Fibroblast of lung (primary cell): ENCODE measurements around the gene FLNC.

Source experiments
- CTCF ChIP-seq, 2 donors: IDR thresholded peaks in 1 of 2; conservative IDR thresholded peaks in 1 of 2; 1 replicate in 1 of 2; 2 replicates in 1 of 2; pipeline ENCODE4 v1.5.1; 2011 to 2012; ENCODE audit warnings: low read length in 2 of 2, control low read depth in 1 of 2, inconsistent platforms in 1 of 2, low read depth in 1 of 2, mild to moderate bottlenecking in 1 of 2
- EZH2 ChIP-seq: IDR thresholded peaks from 2 replicates; pipeline ENCODE4 v1.5.1; 2012; ENCODE audit warnings: low read length, control low read depth, mild to moderate bottlenecking; ENCODE audit errors: missing control alignments

GRCh38 chr7:128867241-128867640 lies 37.0 kb downstream of the FLNC start:
- TF ChIP-seq CTCF (conservative IDR thresholded peaks at IDR 0.05 in 1 of 2, IDR thresholded peaks at IDR 0.05 in 1 of 2; ENCODE audit: low read depth in 1 of 2, low read length in 2 of 2) (no peak), EZH2 (no peak)
